Transverse colon (tissue), 4 donors: Measurements from ENCODE around the gene PLCH1. TPM values are rescaled to one million over a fixed set of nuclear protein-coding genes. Genes with fewer than 3 reads are reported as not detected.

Experiments
- DNase-seq: peaks from one replicate; pipeline ENCODE4 v3.0.0-alpha.2; 2019
- H3K27ac ChIP-seq, 4 donors: fragments of 200-600 bp; sonication (generic); 2 replicates each; pipeline ENCODE4 v1.5.1; 2016 to 2018; ENCODE audit warnings: inconsistent platforms in 4 of 4
- H3K27me3 ChIP-seq: fragments of 200-600 bp; sonication (generic); 2 replicates; pipeline ENCODE4 v1.5.1; 2017; ENCODE audit warnings: inconsistent platforms
- H3K36me3 ChIP-seq, 4 donors: fragments of 200-600 bp; sonication (generic); 2 replicates each; pipeline ENCODE4 v1.5.1; 2017 to 2019; ENCODE audit warnings: inconsistent platforms in 4 of 4
- H3K4me1 ChIP-seq, 4 donors: fragments of 200-600 bp; sonication (generic); 2 replicates each; pipeline ENCODE4 v1.5.1; 2017 to 2020; ENCODE audit warnings: inconsistent platforms in 4 of 4
- H3K4me3 ChIP-seq, 4 donors: fragments of 200-600 bp; sonication (generic); 1 replicate in 1 of 4; 2 replicates in 3 of 4; pipeline versions ENCODE4 v1.5.1 to v1.6.1; 2017 to 2019; ENCODE audit warnings: inconsistent platforms in 4 of 4
- H3K9me3 ChIP-seq, 2 donors: fragments of 200-600 bp; sonication (generic); 2 replicates each; pipeline ENCODE4 v1.5.1; 2017 to 2019; ENCODE audit warnings: inconsistent platforms in 2 of 2
- CTCF ChIP-seq, 5 experiments: fragments of 200-600 bp in 3 of 5; fragments of 450-650 bp in 2 of 5; sonication (generic) in 3 of 5; IDR thresholded peaks; 1 replicate in 2 of 5; 2 replicates in 3 of 5; pipeline ENCODE4 v1.5.1; 2016 to 2017; ENCODE audit warnings: antibody characterized with exemption in 5 of 5, inconsistent platforms in 3 of 5, mild to moderate bottlenecking in 2 of 5, moderate library complexity in 1 of 5
- EP300 ChIP-seq: sonication (generic); formaldehyde crosslinking; IDR thresholded peaks from one replicate; pipeline ENCODE4 v1.6.1; 2017; ENCODE audit warnings: antibody characterized with exemption, low read depth
- POLR2A ChIP-seq: fragments of 450-650 bp; IDR thresholded peaks from one replicate; pipeline ENCODE4 v1.6.1; 2016; ENCODE audit warnings: antibody characterized with exemption, mild to moderate bottlenecking, moderate library complexity
- POLR2AphosphoS5 ChIP-seq, 3 donors: sonication (generic); formaldehyde crosslinking; IDR thresholded peaks; one replicate each; pipeline ENCODE4 v1.6.1; 2016; ENCODE audit warnings: antibody characterized with exemption in 3 of 3
- WGBS, 2 donors: methylation state at CpG; one replicate each; pipeline ENCODE4 v1.1.5; 2018; ENCODE audit warnings: low coverage in 1 of 2; 5-methylcytosine and 5-hydroxymethylcytosine counted together
- in situ Hi-C, 4 donors: fragments of 200-750 bp; cut with MboI; loops; one replicate each; pipeline versions ENCODE4 v1.15.0 to v1.15.1; 2017; ENCODE audit warnings: low sequenced_read_pairs in 3 of 4, low pct_ligation_motif_present in 1 of 4, low pct_unique_long_range_greater_than_20kb in 1 of 4
- intact Hi-C: fragments of 100-400 bp; cut with DNase I; formaldehyde crosslinking; loops from one replicate; pipeline ENCODE4 v1.15.1; 2023; ENCODE audit warnings: low total_unique reads
- total RNA-seq, 4 donors: library from RNA; depleted of rRNA; stranded (reverse); fragments of >200 nt; gene quantifications; one replicate each; pipeline ENCODE4 v1.1.0, GENCODE V29; 2016

Gene PLCH1
- total RNA-seq, 4 donors from 2014 or later: 8.2 to 33.4 (median 8.5) TPM

GRCh38 chr3:155683344-155683720 lies 61.5 kb downstream of the PLCH1 start:
- Histone ChIP-seq H3K4me3 (no peak overlapping the region), H3K27me3 (no peaks in the 10 kb centered on the region), H3K36me3 (no peaks in the 10 kb centered on the region), H3K9me3 (no peaks in the 10 kb centered on the region), H3K27ac (no peak overlapping the region), H3K4me1 (no peaks in the 10 kb centered on the region)
- TF ChIP-seq CTCF (IDR thresholded peaks at IDR 0.05) (no peak), POLR2A (no peak), POLR2AphosphoS5 (IDR thresholded peaks at IDR 0.05) (no peak), EP300 (no peak)
- 74 to 94% methylated on average over 2 of the region's 2 CpGs for WGBS, 2 donors
- intact Hi-C loops: no loop called here
- no peak for DNase-seq
- in situ Hi-C loops: no loop called here

- Histone ChIP-seq H3K36me3 (no peaks in the 10 kb centered on the region), H3K27ac (no peak overlapping the region), H3K4me1 (no peaks in the 10 kb centered on the region), H3K9me3 (no peaks in the 10 kb centered on the region), H3K4me3 (no peak overlapping the region), H3K27me3 (no peaks in the 10 kb centered on the region)
- intact Hi-C loops: no loop called here
- TF ChIP-seq POLR2AphosphoS5 (IDR thresholded peaks at IDR 0.05) (no peak), CTCF (IDR thresholded peaks at IDR 0.05) (no peak), POLR2A (no peak), EP300 (no peak)
- in situ Hi-C loops: no loop called here
- 64 to 69% methylated on average over 2 to 3 of the region's 3 CpGs for WGBS, 2 donors
- DNase-seq: no peak
Measured at GRCh38 chr3:155682426-155683343, 62.2 kb downstream of the PLCH1 start.

GRCh38 chr3:155676252-155676981 lies 68.5 kb downstream of the PLCH1 start:
- Histone ChIP-seq H3K36me3 (no peaks in the 10 kb centered on the region), H3K27me3 (no peaks in the 10 kb centered on the region), H3K4me3 (peak overlapping the region in 1 of 4 donors; percentile 16), H3K9me3 (no peaks in the 10 kb centered on the region), H3K27ac (no peak overlapping the region), H3K4me1 (peaks cover 0 to 3% (median 0%) of the 10 kb centered on the region in 4 donors)
- in situ Hi-C loops (no loop called here), intact Hi-C loops (no loop called here)
- no peak for TF ChIP-seq EP300
- TF ChIP-seq CTCF (IDR thresholded peaks at IDR 0.05): no peak
- TF ChIP-seq POLR2A: no peak
- no peak for TF ChIP-seq POLR2AphosphoS5 (IDR thresholded peaks at IDR 0.05)
- 36 to 53% methylated on average over 6 to 14 of the region's 14 CpGs for WGBS, 2 donors
- peak; percentile 10 for DNase-seq

GRCh38 chr3:155675094-155675493 lies 69.8 kb downstream of the PLCH1 start:
- intact Hi-C loops: no loop called here
- H3K9me3 ChIP-seq: no peaks in the 10 kb centered on the region
- no peaks in the 10 kb centered on the region for H3K27me3 ChIP-seq
- in situ Hi-C loops: no loop called here
- H3K4me3 ChIP-seq: no peak overlapping the region
- no peaks in the 10 kb centered on the region for H3K36me3 ChIP-seq
- H3K27ac ChIP-seq: no peak overlapping the region
- no peak for DNase-seq
- peaks cover 0 to 3% (median 0%) of the 10 kb centered on the region in 4 donors for H3K4me1 ChIP-seq
- no peak for TF ChIP-seq POLR2AphosphoS5 (IDR thresholded peaks at IDR 0.05)
- TF ChIP-seq EP300: no peak
- no peak for TF ChIP-seq CTCF (IDR thresholded peaks at IDR 0.05)
- no peak for TF ChIP-seq POLR2A
- 90 to 92% methylated on average over 1 of the region's 1 CpG for WGBS, 2 donors
